ENCODE data around the gene DEPP1. TPM values are rescaled to one million over a fixed set of nuclear protein-coding genes. Genes with fewer than 3 reads are reported as not detected.

Gene DEPP1
- total and polyA plus RNA-seq, 2 of the 13 experiments (the other 11 are each of a cell fraction or from before 2014, with no cell fraction given), result 14.8 to 270 TPM

DNA sequence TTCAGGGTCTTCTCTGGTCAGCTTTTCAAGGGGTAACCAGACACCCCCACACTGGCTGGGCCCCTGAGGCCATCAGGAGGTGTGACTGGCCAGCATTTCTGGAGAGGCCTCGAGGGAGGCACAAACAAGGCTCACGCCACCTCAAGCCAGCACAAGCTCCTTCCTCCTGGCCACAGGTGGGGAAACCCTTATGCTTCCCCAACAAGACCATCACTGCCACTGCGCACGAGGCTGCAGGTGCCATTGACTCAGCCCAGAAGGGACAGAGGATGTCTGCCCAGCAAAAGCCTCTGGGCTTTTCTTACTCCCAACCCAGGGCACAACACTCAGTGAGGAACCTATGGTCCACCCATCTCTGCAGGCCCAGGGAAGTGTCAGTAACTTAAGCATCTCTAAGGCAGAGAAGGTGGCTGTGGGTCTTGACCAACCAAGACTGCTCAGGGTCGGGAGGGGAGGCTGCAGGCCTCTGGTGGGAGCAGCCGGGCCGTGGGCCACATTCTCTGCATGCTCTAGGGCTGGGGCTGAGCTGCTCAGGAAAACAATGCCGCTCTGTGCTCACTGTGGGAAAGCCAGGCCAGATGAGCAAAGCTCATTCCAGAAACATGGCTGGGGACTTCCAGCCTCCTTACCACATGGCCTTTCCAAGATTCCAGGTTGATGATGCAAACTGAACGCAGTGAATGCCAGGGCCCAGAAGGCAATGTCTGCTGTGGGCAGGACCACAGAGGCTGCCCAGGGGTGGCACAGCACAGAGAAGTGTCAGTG lies 43.2 kb downstream of the DEPP1 start (continued):
- TF ChIP-seq CCDC6 (CRISPR knock-in tag; IDR thresholded peaks at IDR 0.05), result peak; percentile 96
- TF ChIP-seq ZSCAN30 (CRISPR knock-in tag; IDR thresholded peaks at IDR 0.05), result no peak
- TF ChIP-seq TOPORS (CRISPR knock-in tag; IDR thresholded peaks at IDR 0.05), result 0 out of 2 replicates have a peak, but pooled peaks have one; percentile 48
- TF ChIP-seq ZNF124 (CRISPR knock-in tag; IDR thresholded peaks at IDR 0.05), result peak; percentile 75; the same call in 1 of the 2 replicates
- no peak for TF ChIP-seq GLMP (CRISPR knock-in tag; IDR thresholded peaks at IDR 0.05; ENCODE audit: borderline replicate concordance)
- TF ChIP-seq DZIP1 (CRISPR knock-in tag; IDR thresholded peaks at IDR 0.05), result peak; percentile 91
- peak; percentile 72; the same call in 1 of the 2 replicates for TF ChIP-seq BCL3 (CRISPR knock-in tag; IDR thresholded peaks at IDR 0.05)
- peak; percentile 75; the same call in 1 of the 2 replicates for TF ChIP-seq IKZF5 (CRISPR knock-in tag; IDR thresholded peaks at IDR 0.05)
- TF ChIP-seq ZNF547 (CRISPR knock-in tag; IDR thresholded peaks at IDR 0.05), result peak; percentile 91
- TF ChIP-seq TFDP1 (CRISPR knock-in tag; IDR thresholded peaks at IDR 0.05; ENCODE audit: borderline replicate concordance), result peak; percentile 93
- TF ChIP-seq, protein P1, sequence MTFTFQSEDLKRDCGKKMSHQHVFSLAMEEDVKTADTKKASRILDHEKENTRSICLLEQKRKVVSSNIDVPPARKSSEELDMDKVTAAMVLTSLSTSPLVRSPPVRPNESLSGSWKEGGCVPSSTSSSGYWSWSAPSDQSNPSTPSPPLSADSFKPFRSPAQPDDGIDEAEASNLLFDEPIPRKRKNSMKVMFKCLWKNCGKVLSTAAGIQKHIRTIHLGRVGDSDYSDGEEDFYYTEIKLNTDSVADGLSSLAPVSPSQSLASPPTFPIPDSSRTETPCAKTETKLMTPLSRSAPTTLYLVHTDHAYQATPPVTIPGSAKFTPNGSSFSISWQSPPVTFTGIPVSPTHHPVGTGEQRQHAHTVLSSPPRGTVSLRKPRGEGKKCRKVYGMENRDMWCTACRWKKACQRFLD (CRISPR knock-in tag; IDR thresholded peaks at IDR 0.05; ENCODE audit: borderline replicate concordance), result no peak
- TF ChIP-seq HMG20B (CRISPR knock-in tag; conservative IDR thresholded peaks at IDR 0.05), result no peak
- TF ChIP-seq SIN3B (IDR thresholded peaks at IDR 0.05; ENCODE audit: low read length), result no peak
- peak; percentile 89; the same call in 1 of the 2 replicates for TF ChIP-seq ZSCAN9 (CRISPR knock-in tag; IDR thresholded peaks at IDR 0.05; ENCODE audit: borderline replicate concordance)
- TF ChIP-seq ZNF441 (CRISPR knock-in tag; IDR thresholded peaks at IDR 0.05; ENCODE audit: borderline replicate concordance), result peak; percentile 78
- no peak; the same call in 1 of the 2 replicates for TF ChIP-seq MEIS1 (CRISPR knock-in tag; IDR thresholded peaks at IDR 0.05; ENCODE audit: borderline replicate concordance)
- TF ChIP-seq ZNF7 (CRISPR knock-in tag; IDR thresholded peaks at IDR 0.05), result no peak
- peak; percentile 30; the same call in 1 of the 2 replicates for TF ChIP-seq SIN3A (IDR thresholded peaks at IDR 0.05; ENCODE audit: borderline replicate concordance, low read depth, low read length)
